ENCODE measurements around the gene TP53RK.

Gene TP53RK

DNA sequence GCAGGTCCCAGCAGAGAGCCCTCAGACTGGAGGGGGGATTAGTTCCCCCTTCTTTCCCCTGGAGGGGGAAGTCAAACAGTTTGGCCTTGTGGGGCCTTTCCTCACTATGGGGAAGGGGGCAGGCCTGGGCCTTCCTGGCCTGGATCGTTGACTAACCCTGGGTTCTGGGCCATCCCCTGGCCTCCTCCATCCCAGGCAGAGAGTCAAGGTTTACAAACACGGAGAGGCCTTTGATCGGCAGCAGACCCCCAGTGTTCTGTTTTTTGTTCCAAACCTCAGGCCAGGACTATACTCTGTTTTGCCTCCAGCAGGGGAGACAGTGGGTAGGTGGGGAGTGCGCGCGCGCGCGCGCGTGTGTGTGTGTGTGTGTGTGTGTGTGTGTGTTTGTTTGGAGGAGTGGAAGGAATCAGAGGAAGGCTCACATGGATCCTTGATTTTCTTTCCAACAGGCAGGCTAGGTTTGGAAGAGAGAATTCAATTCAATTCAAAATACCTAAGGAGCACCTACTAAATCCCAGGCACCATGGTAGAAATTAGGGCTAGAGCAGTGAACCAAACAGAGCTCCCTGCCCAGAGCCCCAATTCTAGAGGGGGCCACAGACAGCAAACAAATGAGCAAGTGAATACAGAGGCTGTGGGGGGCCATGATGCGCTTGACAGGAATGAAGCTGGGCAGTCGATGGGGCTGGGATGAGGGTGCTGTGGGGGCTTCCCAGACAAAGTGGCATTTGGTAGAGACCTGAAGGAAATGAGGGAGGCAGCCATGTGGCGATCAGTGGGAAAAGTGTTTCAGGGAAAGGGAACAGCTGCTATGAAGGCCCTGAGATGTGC is 14.8 kb downstream of the TP53RK start:
- no peak for DNase-seq
- Histone ChIP-seq H3K36me3 (no peaks in the 10 kb centered on the region), H3K27me3 (no peaks in the 10 kb centered on the region), H3K4me3 (ENCODE audit: low read depth, low read length) (no peak overlapping the region), H3K4me1 (no peaks in the 10 kb centered on the region), H3K9me3 (no peaks in the 10 kb centered on the region)
- TF ChIP-seq, protein P1, sequence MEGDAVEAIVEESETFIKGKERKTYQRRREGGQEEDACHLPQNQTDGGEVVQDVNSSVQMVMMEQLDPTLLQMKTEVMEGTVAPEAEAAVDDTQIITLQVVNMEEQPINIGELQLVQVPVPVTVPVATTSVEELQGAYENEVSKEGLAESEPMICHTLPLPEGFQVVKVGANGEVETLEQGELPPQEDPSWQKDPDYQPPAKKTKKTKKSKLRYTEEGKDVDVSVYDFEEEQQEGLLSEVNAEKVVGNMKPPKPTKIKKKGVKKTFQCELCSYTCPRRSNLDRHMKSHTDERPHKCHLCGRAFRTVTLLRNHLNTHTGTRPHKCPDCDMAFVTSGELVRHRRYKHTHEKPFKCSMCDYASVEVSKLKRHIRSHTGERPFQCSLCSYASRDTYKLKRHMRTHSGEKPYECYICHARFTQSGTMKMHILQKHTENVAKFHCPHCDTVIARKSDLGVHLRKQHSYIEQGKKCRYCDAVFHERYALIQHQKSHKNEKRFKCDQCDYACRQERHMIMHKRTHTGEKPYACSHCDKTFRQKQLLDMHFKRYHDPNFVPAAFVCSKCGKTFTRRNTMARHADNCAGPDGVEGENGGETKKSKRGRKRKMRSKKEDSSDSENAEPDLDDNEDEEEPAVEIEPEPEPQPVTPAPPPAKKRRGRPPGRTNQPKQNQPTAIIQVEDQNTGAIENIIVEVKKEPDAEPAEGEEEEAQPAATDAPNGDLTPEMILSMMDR (IDR thresholded peaks at IDR 0.05; ENCODE audit: low read depth, low read length): no peak

DNA sequence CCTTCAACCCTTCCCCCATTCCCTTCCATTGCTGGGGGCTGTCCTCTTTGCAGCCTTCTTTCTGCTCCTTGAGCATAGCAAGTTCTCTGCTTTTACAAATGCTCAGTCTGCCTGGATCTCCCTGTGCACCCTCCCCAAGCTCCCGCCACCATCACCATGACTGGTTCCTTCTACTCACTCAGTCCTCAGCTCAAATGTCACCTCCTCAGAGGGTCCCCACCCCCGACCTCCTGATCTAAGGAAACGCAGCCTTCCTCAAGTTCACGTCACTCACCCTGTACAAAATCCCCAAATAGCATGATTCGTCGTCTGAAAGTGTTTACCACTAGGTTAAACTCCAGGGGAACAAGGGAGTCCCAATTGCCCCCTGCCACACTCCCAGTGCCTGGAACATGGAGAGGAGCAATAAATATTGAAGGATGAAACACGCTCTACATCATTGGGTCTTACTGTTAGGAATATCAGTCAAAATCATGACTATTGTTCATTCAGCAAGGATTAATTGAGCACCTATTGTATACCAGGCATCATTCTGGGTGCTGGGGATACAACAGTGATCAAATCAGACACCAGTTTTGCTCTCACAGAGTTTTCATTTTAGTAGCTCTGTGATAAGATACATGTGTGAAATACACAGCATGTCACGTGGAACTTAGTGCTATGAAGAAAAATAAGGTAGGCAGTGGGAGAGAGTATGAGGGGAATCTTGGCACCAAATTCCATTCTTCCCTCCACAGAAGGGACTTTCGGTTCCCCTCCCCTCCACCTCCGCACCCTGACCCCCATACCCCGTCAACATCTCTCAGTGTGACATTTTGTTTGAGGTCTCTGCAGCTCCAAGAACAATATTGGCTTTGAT is 15.6 kb downstream of the TP53RK start:
- Histone ChIP-seq H3K4me1 (no peaks in the 10 kb centered on the region), H3K27me3 (no peaks in the 10 kb centered on the region), H3K36me3 (no peaks in the 10 kb centered on the region), H3K4me3 (ENCODE audit: low read depth, low read length) (no peak overlapping the region), H3K9me3 (no peaks in the 10 kb centered on the region)
- TF ChIP-seq, protein P1 (IDR thresholded peaks at IDR 0.05; ENCODE audit: low read depth, low read length): no peak
- DNase-seq: no peak

DNA sequence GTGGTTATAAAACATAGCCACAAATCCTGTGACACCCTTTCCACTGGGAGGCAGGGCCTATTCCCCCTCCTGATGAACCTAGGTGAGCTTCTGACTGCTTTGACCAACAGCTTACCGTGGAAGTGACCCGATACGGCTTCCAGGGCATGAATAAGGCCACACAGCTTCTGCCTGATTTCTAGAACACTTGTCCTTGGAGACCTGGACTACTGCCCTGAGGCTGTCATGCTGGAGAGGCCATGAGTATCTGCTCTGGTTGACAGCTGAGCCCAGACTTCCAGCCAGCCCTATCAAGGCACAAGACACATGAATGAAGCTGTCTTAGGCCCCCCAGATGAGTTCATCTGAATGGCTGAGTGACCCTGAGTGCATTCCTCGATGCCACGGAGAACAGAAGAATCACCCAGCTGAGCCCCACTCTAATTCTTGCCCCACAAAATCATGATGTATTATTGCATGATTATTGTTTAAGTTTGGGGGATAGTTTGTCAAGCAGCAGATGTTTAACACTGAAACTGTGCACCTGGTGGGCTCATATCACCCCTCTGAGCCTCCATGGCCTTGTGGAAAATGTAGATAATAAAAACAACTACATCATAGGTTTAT is 16.6 kb downstream of the TP53RK start:
- TF ChIP-seq, protein P1 (IDR thresholded peaks at IDR 0.05; ENCODE audit: low read depth, low read length): no peak
- no peak overlapping the region for H3K4me3 ChIP-seq (ENCODE audit: low read depth, low read length)
- H3K36me3 ChIP-seq: no peaks in the 10 kb centered on the region
- no peaks in the 10 kb centered on the region for H3K27me3 ChIP-seq
- no peaks in the 10 kb centered on the region for H3K4me1 ChIP-seq
- DNase-seq: no peak
- H3K9me3 ChIP-seq: no peaks in the 10 kb centered on the region

DNA sequence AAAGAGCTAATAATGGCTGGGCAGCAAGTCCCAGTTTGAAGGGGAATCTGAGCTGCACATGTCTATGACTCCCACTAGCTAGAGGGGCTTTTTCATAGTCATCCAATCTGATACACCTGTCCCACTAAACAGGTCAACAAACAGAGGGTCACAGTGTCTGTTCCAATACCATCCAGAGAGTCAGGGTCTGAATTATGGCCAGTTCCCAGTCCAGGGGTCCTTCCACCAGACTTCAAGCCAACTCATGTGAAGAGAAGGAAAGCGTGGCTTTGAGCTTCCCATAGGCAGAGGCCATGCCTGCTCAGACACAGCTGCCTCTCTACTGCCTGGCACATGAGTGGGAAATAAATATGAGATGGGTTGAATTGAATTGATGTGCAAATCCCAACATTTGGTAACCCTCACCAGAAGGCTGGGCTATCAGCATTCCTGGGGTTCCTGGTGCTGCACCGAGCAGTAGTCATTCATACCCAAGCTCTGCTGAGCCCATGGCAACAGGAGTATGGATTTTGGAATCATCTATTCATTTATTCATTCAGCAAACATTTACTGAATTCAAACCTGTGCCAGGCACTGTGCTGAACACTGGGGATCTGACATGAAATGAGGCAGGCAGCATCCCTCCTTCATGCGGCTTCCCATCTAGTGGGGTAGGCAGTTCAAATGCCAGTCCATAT is 17.2 kb downstream of the TP53RK start:
- no peaks in the 10 kb centered on the region for H3K36me3 ChIP-seq
- TF ChIP-seq, protein P1 (IDR thresholded peaks at IDR 0.05; ENCODE audit: low read depth, low read length): no peak
- H3K9me3 ChIP-seq: no peaks in the 10 kb centered on the region
- DNase-seq: no peak
- H3K4me1 ChIP-seq: no peaks in the 10 kb centered on the region
- no peaks in the 10 kb centered on the region for H3K27me3 ChIP-seq
- H3K4me3 ChIP-seq (ENCODE audit: low read depth, low read length): no peak overlapping the region

DNA sequence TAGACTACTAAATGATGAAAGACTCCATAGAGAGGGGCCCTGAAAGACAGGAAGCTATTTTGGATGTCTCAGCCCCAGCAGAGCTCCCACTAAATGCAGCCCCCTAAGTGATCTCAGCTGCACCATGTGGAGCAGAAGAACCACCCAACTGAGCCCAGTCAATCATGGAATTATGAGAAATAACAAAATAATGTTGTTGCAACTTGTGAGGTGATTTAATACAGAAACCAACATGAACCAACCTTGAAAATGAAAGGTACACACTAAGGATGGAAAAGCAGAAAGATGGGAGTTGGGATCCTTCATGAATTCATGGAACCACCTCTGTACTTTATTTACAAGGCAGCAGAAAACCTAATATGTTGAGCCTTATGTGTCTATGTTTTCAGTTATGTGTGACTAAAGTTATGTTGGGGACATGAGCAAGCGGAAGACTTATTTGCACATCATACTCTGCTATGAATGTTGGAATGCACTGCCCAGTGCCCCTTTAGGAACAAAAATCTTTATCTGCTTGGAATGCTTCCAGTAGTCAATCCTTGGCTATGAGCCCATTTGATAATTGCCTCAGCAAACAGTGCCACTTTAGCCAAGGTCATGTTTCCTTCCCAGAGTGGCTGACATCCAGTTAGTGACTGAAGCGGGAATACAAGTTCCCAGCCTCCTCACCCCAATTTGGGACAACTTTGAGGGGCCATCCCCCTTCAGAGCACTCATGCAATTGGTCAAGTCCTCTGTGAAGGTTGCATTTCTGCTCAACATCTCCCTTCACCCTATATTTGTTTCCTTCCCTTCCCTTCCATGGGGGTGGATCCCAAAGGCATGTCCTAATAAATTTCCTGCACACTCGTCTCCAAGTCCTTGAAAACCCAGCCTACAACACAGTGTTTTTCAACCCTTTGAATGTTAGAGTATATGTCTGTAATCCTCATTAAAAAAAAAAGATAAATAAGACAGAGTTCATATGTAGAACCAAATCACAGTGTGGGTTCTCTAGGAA is 18.4 kb downstream of the TP53RK start:
- no peaks in the 10 kb centered on the region for H3K9me3 ChIP-seq
- no peak overlapping the region for H3K4me3 ChIP-seq (ENCODE audit: low read depth, low read length)
- DNase-seq: no peak
- no peaks in the 10 kb centered on the region for H3K27me3 ChIP-seq
- no peaks in the 10 kb centered on the region for H3K4me1 ChIP-seq
- no peaks in the 10 kb centered on the region for H3K36me3 ChIP-seq
- TF ChIP-seq, protein P1 (IDR thresholded peaks at IDR 0.05; ENCODE audit: low read depth, low read length): no peak
